ENCODE measurements around the gene ACTR5. TPM values are rescaled to one million over a fixed set of nuclear protein-coding genes. Genes with fewer than 3 reads are reported as not detected.
"Not testable (repeated sequence)": the region's sequence is repeated elsewhere in the genome, so short reads cannot be mapped to it uniquely, and the experiment has no call there.

The ACTR5 gene
- total RNA-seq, 1 experiment from 2014 or later, result 14.1 TPM

DNA sequence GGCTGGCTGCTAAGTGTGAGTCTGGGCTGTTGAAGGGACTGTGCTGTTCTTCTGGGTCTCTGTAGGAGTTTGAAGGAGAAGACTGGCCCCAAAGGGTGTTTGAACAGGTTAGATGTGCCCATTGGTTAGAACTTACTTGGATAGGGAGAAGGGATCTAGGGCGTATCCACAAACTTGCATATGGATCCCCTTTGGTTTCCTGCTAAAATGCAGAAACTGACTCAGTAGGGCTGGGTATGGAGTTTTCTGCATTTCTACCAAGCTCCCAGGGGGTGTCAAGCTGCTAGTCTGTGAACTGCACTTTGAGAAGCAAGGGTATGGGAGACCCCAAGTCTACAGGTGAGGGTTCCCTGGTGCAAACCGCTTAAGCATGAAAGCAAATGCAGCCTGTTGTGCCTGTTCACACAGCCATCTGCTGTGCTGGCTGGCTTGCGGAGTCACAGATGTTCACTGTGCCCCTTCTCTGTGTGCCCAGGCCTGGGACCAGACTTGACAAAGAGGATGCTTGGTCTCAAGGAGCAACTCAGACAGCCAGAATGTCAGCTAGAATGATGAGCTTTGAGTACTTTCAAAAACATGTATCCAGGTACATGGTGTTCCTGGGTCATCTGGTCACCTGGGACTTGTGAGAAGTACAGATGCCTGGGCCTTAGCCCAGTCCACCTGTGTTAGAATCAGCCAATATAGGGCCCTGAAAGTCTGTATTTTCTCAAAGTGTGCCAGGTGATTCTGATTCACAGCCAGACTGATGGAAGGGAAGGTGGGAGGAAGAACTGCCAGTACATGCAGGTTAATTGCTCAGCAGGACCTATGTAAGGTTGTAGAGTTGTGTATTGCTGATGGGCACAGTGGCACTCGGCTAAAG, 64.7 kb downstream of the ACTR5 start:
- H3K14ac ChIP-seq (ENCODE audit: insufficient read depth, low read length), result no peak overlapping the region
- H3K18ac ChIP-seq (ENCODE audit: insufficient read length, low read depth, low read length), result no peak overlapping the region
- no peak overlapping the region for H4K8ac ChIP-seq (replicated peaks; ENCODE audit: insufficient read length, low read depth, low read length)
- Mint-ChIP-seq H3K4me1 (peaks cover 17 to 19% of the 10 kb centered on the region in 2 experiments), H3K9me3 (no peaks in the 10 kb centered on the region), H3K27ac (no peak overlapping the region; a peak in 3 of 7 replicates), H3K36me3 (ENCODE audit: insufficient read depth in 1 of 3, low read depth in 3 of 3) (peaks cover 0 to 4% (median 0%) of the 10 kb centered on the region in 3 experiments; a peak in 4 of 7 replicates), H3K27me3 (ENCODE audit: low read depth) (peaks cover 14% of the 10 kb centered on the region), H3K4me3 (no peak overlapping the region; a peak in 1 of 5 replicates)
- 0 out of 2 replicates have a peak overlapping the region, but pooled peaks have one; percentile 10 for H2BK15ac ChIP-seq (ENCODE audit: low read depth, low read length)
- H4K20me1 ChIP-seq (ENCODE audit: control insufficient read depth, insufficient read depth, insufficient read length), result no peaks in the 10 kb centered on the region
- no peaks in the 10 kb centered on the region for H3K23me2 ChIP-seq (ENCODE audit: insufficient read length, low read depth, low read length, poor library complexity, severe bottlenecking)
- H3K4me2 ChIP-seq (ENCODE audit: insufficient read depth, insufficient read length, low read length), result no peak overlapping the region
- H3T11ph ChIP-seq (ENCODE audit: low read length), result no peak overlapping the region
- H3K27me3 ChIP-seq (ENCODE audit: insufficient read depth, low read length), result no peaks in the 10 kb centered on the region
- no peak overlapping the region for H2BK5ac ChIP-seq (ENCODE audit: insufficient read length, low read length)
- H2BK20ac ChIP-seq (ENCODE audit: low read depth, low read length, poor library complexity, severe bottlenecking), result no peak overlapping the region
- H2BK12ac ChIP-seq (ENCODE audit: insufficient read length, low read depth, low read length), result no peak overlapping the region
- H3K79me2 ChIP-seq (ENCODE audit: insufficient read depth, low read length), result no peaks in the 10 kb centered on the region
- H3K79me1 ChIP-seq (ENCODE audit: insufficient read depth, low read depth, low read length, poor library complexity, severe bottlenecking), result no peaks in the 10 kb centered on the region
- no CpG with 5 or more reads among the region's 4 CpGs for WGBS (ENCODE audit: extremely low coverage, insufficient read length, low lambda C conversion rate)
- no peak overlapping the region for H2AFZ ChIP-seq (ENCODE audit: low read length)
- H3K27ac ChIP-seq (ENCODE audit: insufficient read length, low read depth, low read length), result no peak overlapping the region
- H3K4me1 ChIP-seq (ENCODE audit: insufficient read depth, low read length), result peaks cover 3% of the 10 kb centered on the region; the same call in 1 of the 2 replicates
- no peak overlapping the region for H3K23ac ChIP-seq (ENCODE audit: insufficient read length, low read depth, low read length)
- H2BK120ac ChIP-seq (ENCODE audit: low read depth, low read length, poor library complexity, severe bottlenecking), result no peak overlapping the region
- no peaks in the 10 kb centered on the region for H3K9me3 ChIP-seq (ENCODE audit: control insufficient read depth, low read depth, low read length)
- H4K5ac ChIP-seq (ENCODE audit: insufficient read length, low read depth, low read length), result no peak overlapping the region
- TF ChIP-seq, protein P1, sequence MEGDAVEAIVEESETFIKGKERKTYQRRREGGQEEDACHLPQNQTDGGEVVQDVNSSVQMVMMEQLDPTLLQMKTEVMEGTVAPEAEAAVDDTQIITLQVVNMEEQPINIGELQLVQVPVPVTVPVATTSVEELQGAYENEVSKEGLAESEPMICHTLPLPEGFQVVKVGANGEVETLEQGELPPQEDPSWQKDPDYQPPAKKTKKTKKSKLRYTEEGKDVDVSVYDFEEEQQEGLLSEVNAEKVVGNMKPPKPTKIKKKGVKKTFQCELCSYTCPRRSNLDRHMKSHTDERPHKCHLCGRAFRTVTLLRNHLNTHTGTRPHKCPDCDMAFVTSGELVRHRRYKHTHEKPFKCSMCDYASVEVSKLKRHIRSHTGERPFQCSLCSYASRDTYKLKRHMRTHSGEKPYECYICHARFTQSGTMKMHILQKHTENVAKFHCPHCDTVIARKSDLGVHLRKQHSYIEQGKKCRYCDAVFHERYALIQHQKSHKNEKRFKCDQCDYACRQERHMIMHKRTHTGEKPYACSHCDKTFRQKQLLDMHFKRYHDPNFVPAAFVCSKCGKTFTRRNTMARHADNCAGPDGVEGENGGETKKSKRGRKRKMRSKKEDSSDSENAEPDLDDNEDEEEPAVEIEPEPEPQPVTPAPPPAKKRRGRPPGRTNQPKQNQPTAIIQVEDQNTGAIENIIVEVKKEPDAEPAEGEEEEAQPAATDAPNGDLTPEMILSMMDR (conservative IDR thresholded peaks at IDR 0.05), result no peak
- no peak for DNase-seq
- H3K9ac ChIP-seq (ENCODE audit: extremely low read depth, insufficient read length, low read length), result no peak overlapping the region
- H4K91ac ChIP-seq (ENCODE audit: insufficient read length, low read depth, low read length), result no peak overlapping the region
- H3K4ac ChIP-seq (ENCODE audit: low read depth, low read length), result no peak overlapping the region
- no peak overlapping the region for H3K56ac ChIP-seq (ENCODE audit: insufficient read length, low read depth, low read length)
- no peak overlapping the region for H2AK5ac ChIP-seq (ENCODE audit: insufficient read length, low read length)

DNA sequence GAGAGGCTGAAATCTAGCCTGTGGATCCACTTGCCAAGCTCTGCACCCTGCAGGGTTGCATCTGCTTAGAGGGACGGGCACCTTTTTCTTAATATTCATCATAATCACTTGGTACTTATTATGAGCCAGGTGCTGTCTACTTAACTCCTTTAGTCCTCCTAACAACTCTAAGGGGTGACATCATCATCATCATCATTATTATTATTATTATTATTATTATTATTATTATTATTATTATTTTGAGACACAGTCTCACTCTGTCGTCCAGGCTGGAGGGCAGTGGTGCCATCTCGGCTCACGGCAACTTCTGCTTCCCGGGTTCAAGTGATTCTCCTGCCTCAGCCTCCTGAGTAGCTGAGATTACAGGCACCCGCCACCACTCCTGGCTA, 65.3 kb downstream of the ACTR5 start:
- WGBS (ENCODE audit: extremely low coverage, insufficient read length, low lambda C conversion rate), result no CpG with 5 or more reads among the region's 6 CpGs
- H2BK5ac ChIP-seq (ENCODE audit: insufficient read length, low read length); H2BK120ac ChIP-seq (ENCODE audit: low read depth, low read length, poor library complexity, severe bottlenecking); H3K4me2 ChIP-seq (ENCODE audit: insufficient read depth, insufficient read length, low read length); H3K23me2 ChIP-seq (ENCODE audit: insufficient read length, low read depth, low read length, poor library complexity, severe bottlenecking); H3K4me3 Mint-ChIP-seq; H3K27ac Mint-ChIP-seq; H3K9me3 Mint-ChIP-seq; H3K9me3 ChIP-seq (ENCODE audit: control insufficient read depth, low read depth, low read length); H4K20me1 ChIP-seq (ENCODE audit: control insufficient read depth, insufficient read depth, insufficient read length); H3T11ph ChIP-seq (ENCODE audit: low read length); H2BK20ac ChIP-seq (ENCODE audit: low read depth, low read length, poor library complexity, severe bottlenecking); H3K79me1 ChIP-seq (ENCODE audit: insufficient read depth, low read depth, low read length, poor library complexity, severe bottlenecking); H3K4ac ChIP-seq (ENCODE audit: low read depth, low read length); H3K56ac ChIP-seq (ENCODE audit: insufficient read length, low read depth, low read length); H3K23ac ChIP-seq (ENCODE audit: insufficient read length, low read depth, low read length); H2AFZ ChIP-seq (ENCODE audit: low read length); H4K5ac ChIP-seq (ENCODE audit: insufficient read length, low read depth, low read length); H3K14ac ChIP-seq (ENCODE audit: insufficient read depth, low read length); H3K18ac ChIP-seq (ENCODE audit: insufficient read length, low read depth, low read length); H3K27ac ChIP-seq (ENCODE audit: insufficient read length, low read depth, low read length); DNase-seq; H2BK15ac ChIP-seq (ENCODE audit: low read depth, low read length); H3K27me3 Mint-ChIP-seq (ENCODE audit: low read depth); H4K8ac ChIP-seq (replicated peaks; ENCODE audit: insufficient read length, low read depth, low read length); H4K91ac ChIP-seq (ENCODE audit: insufficient read length, low read depth, low read length); H2AK5ac ChIP-seq (ENCODE audit: insufficient read length, low read length); H3K9ac ChIP-seq (ENCODE audit: extremely low read depth, insufficient read length, low read length); H3K4me1 ChIP-seq (ENCODE audit: insufficient read depth, low read length); H3K79me2 ChIP-seq (ENCODE audit: insufficient read depth, low read length); H3K36me3 Mint-ChIP-seq (ENCODE audit: insufficient read depth in 1 of 3, low read depth in 3 of 3); H2BK12ac ChIP-seq (ENCODE audit: insufficient read length, low read depth, low read length); H3K27me3 ChIP-seq (ENCODE audit: insufficient read depth, low read length): not testable (repeated sequence)
- peaks cover 21 to 25% of the 10 kb centered on the region in 2 experiments for H3K4me1 Mint-ChIP-seq

Measured in H9 (cell line).